DOHH2 (cell line): ENCODE data around the gene RNF6.

Experiments used
- CTCF ChIP-seq: fragments of 200-600 bp; sonication (generic); IDR thresholded peaks from one replicate; pipeline ENCODE4 v1.5.1; 2014; ENCODE audit warnings: antibody characterized with exemption, mild to moderate bottlenecking, low read depth, low read length; ENCODE audit not compliant: poor library complexity, severe bottlenecking
- EZH2phosphoT487 ChIP-seq: fragments of 200-600 bp; sonication (generic); IDR thresholded peaks from 2 replicates; pipeline ENCODE4 v1.6.1; 2017; ENCODE audit warnings: borderline replicate concordance, mild to moderate bottlenecking, antibody characterized with exemption, low read length, moderate library complexity, mixed read lengths

GRCh38 chr13:26186995-26187394, 35.1 kb downstream of the RNF6 start:
- TF ChIP-seq CTCF (no peak), EZH2phosphoT487 (no peak)
